Right lobe of liver (tissue), 6 donors: Measurements from ENCODE around the gene APBA1. TPM values are rescaled to one million over a fixed set of nuclear protein-coding genes. Genes with fewer than 3 reads are reported as not detected.
A peak's percentile ranks its signal among the peaks of the same experiment; 100 is the strongest.

ENCODE experiments used
- ATAC-seq, 4 donors: fragments of 200-7000 bp; cut with Tn5 transposase; one replicate each; pipeline ENCODE4 v1.9.1; 2020; ENCODE audit warnings: mild to moderate bottlenecking in 4 of 4, moderate library complexity in 4 of 4
- DNase-seq, 3 donors: peaks; one replicate each; pipeline ENCODE4 v3.0.0-alpha.2; 2020
- H3K27ac ChIP-seq, 3 donors: fragments of 200-600 bp; one replicate each; pipeline ENCODE4 v1.8.0; 2022
- H3K27me3 ChIP-seq, 2 donors: fragments of 200-600 bp; one replicate each; pipeline ENCODE4 v1.8.0; 2022
- H3K36me3 ChIP-seq, 4 donors: fragments of 200-600 bp; sonication (generic) in 1 of 4; one replicate each; pipeline versions ENCODE4 v1.5.1 to v1.8.0; 2017 to 2022; ENCODE audit warnings: control low read depth in 1 of 4
- H3K4me1 ChIP-seq, 4 donors: fragments of 200-600 bp; sonication (generic) in 1 of 4; one replicate each; pipeline versions ENCODE4 v1.5.1 to v1.8.0; 2017 to 2022; ENCODE audit warnings: control low read depth in 1 of 4
- H3K4me3 ChIP-seq, 3 donors: fragments of 200-600 bp; one replicate each; pipeline ENCODE4 v1.8.0; 2022
- H3K9me3 ChIP-seq, 4 donors: fragments of 200-600 bp; sonication (generic) in 1 of 4; one replicate each; pipeline versions ENCODE4 v1.5.1 to v1.8.0; 2017 to 2022; ENCODE audit warnings: control low read depth in 1 of 4
- POLR2A ChIP-seq: fragments of 450-650 bp; IDR thresholded peaks from one replicate; pipeline ENCODE4 v1.6.1; 2017; ENCODE audit warnings: antibody characterized with exemption, mild to moderate bottlenecking
- WGBS: methylation state at CpG from one replicate; pipeline ENCODE4 v1.1.6; 2018; ENCODE audit warnings: low coverage, low lambda C conversion rate; ENCODE audit not compliant: insufficient coverage; ENCODE audit errors: missing lambda C conversion rate; 5-methylcytosine and 5-hydroxymethylcytosine counted together
- intact Hi-C, 2 donors: fragments of 100-400 bp; cut with DNase I; formaldehyde crosslinking; loops; one replicate each; pipeline versions ENCODE4 v1.11.2 to v1.14.1; 2022
- total RNA-seq, 6 experiments: library from RNA; depleted of rRNA in 2 of 6; stranded (reverse); fragments of >200 nt in 2 of 6; fragmentation: NEBNext Ultra II Directional in 3 of 6; extraction: Animal tissue kit (Norgen Biotek cat#: 25700) in 3 of 6; gene quantifications; one replicate each; pipeline versions ENCODE4 v1.1.0 to v1.2.4, GENCODE V29; 2016 to 2023
- TF ChIP-seq, protein P1 (sequence below), 4 donors: fragments of 200-600 bp in 3 of 4; fragments of 450-650 bp in 1 of 4; IDR thresholded peaks; one replicate each; pipeline versions ENCODE4 v1.5.1 to v1.8.0; 2016 to 2022; ENCODE audit warnings: antibody characterized with exemption in 4 of 4, mild to moderate bottlenecking in 2 of 4
- donor health status: DM: no; HTN: yes; CAD: no.
- donor health status: DM: no; HTN: no; CAD: no.
- donor health status: DM: no; HTN: no; CAD: no.
- donor health status: DM: no; HTN: yes; CAD: no.
- donor health status: DM: no; HTN: yes; CAD: no.

APBA1 gene
- total RNA-seq, 6 experiments from 2014 or later: 6.6 to 25.5 (median 16.7) TPM

DNA sequence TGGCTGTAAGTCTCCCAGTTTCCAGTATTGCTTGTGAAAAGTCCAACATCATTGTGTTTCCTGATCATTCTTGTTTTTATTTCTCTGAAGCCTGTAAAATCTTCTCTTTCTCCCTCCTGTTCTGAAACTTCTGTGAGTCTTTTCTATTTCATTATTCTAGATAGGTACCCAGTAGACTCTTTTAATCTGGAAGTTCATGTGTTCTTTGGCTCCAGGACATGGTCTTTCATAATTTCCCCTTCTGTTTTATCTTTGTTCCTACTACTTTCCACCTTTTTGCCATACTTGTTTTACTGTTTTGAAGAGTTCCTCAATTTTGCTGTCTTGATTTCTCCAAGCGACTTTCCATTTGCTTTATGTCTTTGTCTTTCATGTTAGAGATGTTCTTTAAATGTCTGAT is 168.1 kb downstream of the APBA1 start:
- Histone ChIP-seq H3K27me3 (no peaks in the 10 kb centered on the region), H3K4me1 (peaks cover 0 to 13% (median 0%) of the 10 kb centered on the region in 4 donors), H3K4me3 (no peak overlapping the region), H3K9me3 (no peaks in the 10 kb centered on the region), H3K27ac (no peak overlapping the region), H3K36me3 (no peaks in the 10 kb centered on the region)
- intact Hi-C loops: no loop called here
- WGBS: 82% methylated on average over 1 of the region's 1 CpG
- TF ChIP-seq POLR2A: no peak
- TF ChIP-seq, protein P1, sequence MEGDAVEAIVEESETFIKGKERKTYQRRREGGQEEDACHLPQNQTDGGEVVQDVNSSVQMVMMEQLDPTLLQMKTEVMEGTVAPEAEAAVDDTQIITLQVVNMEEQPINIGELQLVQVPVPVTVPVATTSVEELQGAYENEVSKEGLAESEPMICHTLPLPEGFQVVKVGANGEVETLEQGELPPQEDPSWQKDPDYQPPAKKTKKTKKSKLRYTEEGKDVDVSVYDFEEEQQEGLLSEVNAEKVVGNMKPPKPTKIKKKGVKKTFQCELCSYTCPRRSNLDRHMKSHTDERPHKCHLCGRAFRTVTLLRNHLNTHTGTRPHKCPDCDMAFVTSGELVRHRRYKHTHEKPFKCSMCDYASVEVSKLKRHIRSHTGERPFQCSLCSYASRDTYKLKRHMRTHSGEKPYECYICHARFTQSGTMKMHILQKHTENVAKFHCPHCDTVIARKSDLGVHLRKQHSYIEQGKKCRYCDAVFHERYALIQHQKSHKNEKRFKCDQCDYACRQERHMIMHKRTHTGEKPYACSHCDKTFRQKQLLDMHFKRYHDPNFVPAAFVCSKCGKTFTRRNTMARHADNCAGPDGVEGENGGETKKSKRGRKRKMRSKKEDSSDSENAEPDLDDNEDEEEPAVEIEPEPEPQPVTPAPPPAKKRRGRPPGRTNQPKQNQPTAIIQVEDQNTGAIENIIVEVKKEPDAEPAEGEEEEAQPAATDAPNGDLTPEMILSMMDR (IDR thresholded peaks at IDR 0.05): no peak
- DNase-seq: no peak
- ATAC-seq: peak in 2 of 4 donors; percentile 46 to 70

DNA sequence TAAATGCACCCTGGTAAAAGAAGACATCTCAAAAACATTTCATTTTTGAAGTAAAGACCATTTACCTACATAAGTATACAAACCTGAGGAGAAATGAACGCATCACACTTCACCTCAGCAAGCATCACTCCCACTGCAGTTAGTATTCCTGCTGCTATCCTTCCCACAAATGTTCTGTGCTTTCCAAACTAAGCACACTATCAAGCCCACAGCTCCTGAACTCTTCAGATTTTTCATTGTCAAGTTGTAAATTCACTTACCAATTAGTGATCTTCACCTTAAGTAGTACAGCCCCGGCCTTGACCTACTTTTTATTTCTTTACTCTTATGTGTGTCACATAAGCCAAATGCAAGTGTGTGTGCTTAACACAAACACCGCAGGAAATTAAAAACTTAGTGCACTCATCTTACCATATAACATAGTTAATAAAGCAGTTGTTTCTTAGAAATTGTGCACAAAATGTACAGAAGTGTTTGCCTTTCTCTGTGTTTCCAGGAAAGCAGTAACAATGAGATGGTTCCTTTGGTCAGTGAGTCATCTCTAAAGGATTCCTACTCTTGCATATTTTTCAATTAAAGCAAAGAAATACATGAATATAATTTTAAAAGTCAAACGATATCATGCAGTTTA is 169.4 kb downstream of the APBA1 start:
- Histone ChIP-seq H3K9me3 (no peaks in the 10 kb centered on the region), H3K27ac (no peak overlapping the region), H3K4me3 (no peak overlapping the region), H3K36me3 (no peaks in the 10 kb centered on the region), H3K27me3 (no peaks in the 10 kb centered on the region), H3K4me1 (peaks cover 0 to 13% (median 0%) of the 10 kb centered on the region in 4 donors)
- no peak for ATAC-seq
- intact Hi-C loops: no loop called here
- TF ChIP-seq, protein P1 (IDR thresholded peaks at IDR 0.05): no peak
- no peak for TF ChIP-seq POLR2A
- no peak for DNase-seq
- 75% methylated on average over 3 of the region's 4 CpGs for WGBS

DNA sequence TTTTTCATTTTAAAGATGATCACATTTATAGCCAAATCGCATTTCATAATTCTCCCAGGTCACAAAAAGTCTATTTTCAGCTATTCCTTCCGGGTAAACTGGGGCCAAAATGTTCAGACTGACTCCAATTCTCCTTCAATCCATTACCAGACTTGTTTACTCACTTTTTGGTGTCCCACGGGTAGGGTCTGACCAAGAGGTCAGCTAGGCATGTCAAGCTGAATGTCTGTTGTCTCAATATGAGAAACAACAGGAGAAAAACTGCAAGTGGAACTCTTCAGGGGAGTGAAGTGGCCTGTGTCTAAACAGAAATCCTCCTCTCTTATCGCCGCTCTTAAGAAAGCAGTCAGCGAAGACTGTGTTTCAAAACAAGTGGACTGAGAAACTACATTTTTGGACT is 171.3 kb downstream of the APBA1 start:
- peaks cover 0 to 13% (median 0%) of the 10 kb centered on the region in 4 donors for H3K4me1 ChIP-seq
- intact Hi-C loops: no loop called here
- DNase-seq: no peak

DNA sequence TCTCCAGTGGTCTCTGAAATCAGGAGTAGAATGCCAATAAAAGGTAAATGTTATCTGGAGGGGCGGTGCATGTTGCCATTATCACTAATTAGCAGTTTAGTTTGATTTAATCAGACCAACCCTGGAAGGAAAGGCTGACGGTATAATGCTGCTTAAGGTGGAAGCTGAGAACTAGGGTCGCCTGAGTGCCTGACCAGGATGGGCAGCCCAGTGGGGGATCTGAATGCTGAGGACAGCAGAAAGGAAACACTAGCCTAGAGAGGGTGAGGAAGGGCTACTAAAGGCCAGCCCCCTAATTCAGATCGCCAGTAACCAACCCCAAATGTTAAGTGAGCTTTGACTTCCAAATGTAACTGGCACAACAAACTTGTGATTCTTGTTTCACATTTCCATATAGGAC is 172.2 kb downstream of the APBA1 start:
- H3K27me3 ChIP-seq: no peaks in the 10 kb centered on the region
- intact Hi-C loops: no loop called here
- ATAC-seq: no peak
- no peak overlapping the region for H3K27ac ChIP-seq
- TF ChIP-seq, protein P1 (IDR thresholded peaks at IDR 0.05): no peak
- no peak for TF ChIP-seq POLR2A
- H3K9me3 ChIP-seq: no peaks in the 10 kb centered on the region
- H3K4me1 ChIP-seq: peaks cover 0 to 13% (median 0%) of the 10 kb centered on the region in 4 donors
- DNase-seq: no peak
- WGBS: 75% methylated on average over 3 of the region's 4 CpGs
- no peak overlapping the region for H3K4me3 ChIP-seq
- H3K36me3 ChIP-seq: no peaks in the 10 kb centered on the region

More for the DNA sequence above, 171.3 kb downstream of the APBA1 start:
- WGBS: 81% methylated on average over 6 of the region's 6 CpGs
- Histone ChIP-seq H3K27ac (no peak overlapping the region), H3K27me3 (no peaks in the 10 kb centered on the region), H3K36me3 (no peaks in the 10 kb centered on the region), H3K4me3 (no peak overlapping the region), H3K9me3 (no peaks in the 10 kb centered on the region)
- TF ChIP-seq, protein P1 (IDR thresholded peaks at IDR 0.05): no peak
- no peak for TF ChIP-seq POLR2A
- ATAC-seq: no peak
